HepG2 (cell line): ENCODE measurements around the gene SPA17. TPM values are rescaled to one million over a fixed set of nuclear protein-coding genes. Genes with fewer than 3 reads are reported as not detected.
A peak's percentile ranks its signal among the peaks of the same experiment; 100 is the strongest.

ENCODE experiments used
- FOXP1 ChIP-seq, 2 experiments: fragments of 450-650 bp in 1 of 2; IDR thresholded peaks; 2 replicates each; pipeline ENCODE4 v1.6.1; 2017 to 2018; ENCODE audit warnings: antibody characterized with exemption in 1 of 2
- GABPA ChIP-seq, 2 experiments: IDR thresholded peaks; 2 replicates each; pipeline ENCODE4 v1.6.1; 2011 to 2016; ENCODE audit warnings: low read depth in 2 of 2, low read length in 1 of 2, missing biosample characterization in 1 of 2, missing genetic modification characterization in 1 of 2
- GFI1 ChIP-seq: sonication (generic); formaldehyde crosslinking; IDR thresholded peaks from 2 replicates; pipeline ENCODE4 v1.5.0; 2020; ENCODE audit warnings: missing genetic modification reagents, mild to moderate bottlenecking, borderline replicate concordance
- HNRNPH1 ChIP-seq: fragments of 200-400 bp; formaldehyde crosslinking; optimal IDR thresholded peaks from 2 replicates; pipeline ENCODE3; 2017; ENCODE audit warnings: mild to moderate bottlenecking, low read depth, low read length
- NBN ChIP-seq: fragments of 450-650 bp; conservative IDR thresholded peaks from 2 replicates; pipeline ENCODE4 v1.6.1; 2017
- RXRB ChIP-seq: IDR thresholded peaks from 2 replicates; pipeline ENCODE4 v1.6.1; 2016; ENCODE audit warnings: borderline replicate concordance, missing genetic modification reagents, missing compliant biosample characterization
- SOX6 ChIP-seq, 2 experiments: fragments of 450-650 bp in 1 of 2; sonication (generic) in 1 of 2; formaldehyde crosslinking in 1 of 2; IDR thresholded peaks; 2 replicates each; pipeline versions ENCODE4 v1.4.0 to v1.6.1; 2017 to 2020; ENCODE audit warnings: antibody characterized with exemption in 1 of 2, mild to moderate bottlenecking in 1 of 2, missing genetic modification reagents in 1 of 2
- ZBTB43 ChIP-seq: sonication (generic); formaldehyde crosslinking; conservative IDR thresholded peaks from 2 replicates; pipeline ENCODE4 v1.4.0; 2020; ENCODE audit warnings: missing genetic modification reagents
- ZNF256 ChIP-seq: sonication (generic); formaldehyde crosslinking; conservative IDR thresholded peaks from 2 replicates; pipeline ENCODE4 v1.4.0; 2020; ENCODE audit warnings: missing genetic modification reagents
- ZNF34 ChIP-seq: sonication (generic); formaldehyde crosslinking; IDR thresholded peaks from 2 replicates; pipeline ENCODE4 v1.4.0; 2020; ENCODE audit warnings: mild to moderate bottlenecking, missing genetic modification reagents, borderline replicate concordance
- ZNF343 ChIP-seq: sonication (generic); formaldehyde crosslinking; IDR thresholded peaks from 2 replicates; pipeline ENCODE4 v1.4.0; 2020; ENCODE audit warnings: mild to moderate bottlenecking, missing genetic modification reagents
- ZNF431 ChIP-seq: sonication (generic); formaldehyde crosslinking; IDR thresholded peaks from 2 replicates; pipeline ENCODE4 v1.9.0; 2022; ENCODE audit warnings: missing genetic modification reagents, low read depth, mild to moderate bottlenecking, borderline replicate concordance
- ZNF687 ChIP-seq: sonication (generic); formaldehyde crosslinking; IDR thresholded peaks from 2 replicates; pipeline ENCODE4 v1.5.1; 2020; ENCODE audit warnings: mild to moderate bottlenecking, missing genetic modification reagents, moderate library complexity
- ZSCAN12 ChIP-seq: sonication (generic); formaldehyde crosslinking; IDR thresholded peaks from 2 replicates; pipeline ENCODE4 v1.9.0; 2021; ENCODE audit warnings: mild to moderate bottlenecking, missing genetic modification reagents
- polyA plus RNA-seq, 8 experiments: library from polyadenylated mRNA; depleted of rRNA in 3 of 8; stranded (reverse) in 7 of 8; unstranded in 1 of 8; fragments of >200 nt; fragmentation: Illumina TruSeq in 4 of 8; extraction: Trizol in 4 of 8; gene quantifications; 2 replicates each; pipeline versions ENCODE4 v1.2.1 to v1.2.3, GENCODE V29; 2011 to 2016; ENCODE audit warnings: low read depth in 4 of 8, missing spikeins in 1 of 8, mixed read lengths in 1 of 8; ENCODE audit not compliant: insufficient read depth in 1 of 8
- total RNA-seq, 5 experiments: library from RNA; depleted of rRNA; stranded (reverse); fragments of >200 nt; fragmentation: Illumina TruSeq; extraction: Trizol; gene quantifications; 2 replicates each; pipeline ENCODE4 v1.2.3, GENCODE V29; 2016; ENCODE audit warnings: low read depth in 1 of 5
- TF ChIP-seq, protein P1 (sequence below): sonication (generic); formaldehyde crosslinking; IDR thresholded peaks from 2 replicates; pipeline ENCODE4 v1.4.0; 2020; ENCODE audit warnings: mild to moderate bottlenecking, missing genetic modification reagents
- TF ChIP-seq, protein P2 (sequence below): sonication (generic); formaldehyde crosslinking; IDR thresholded peaks from 2 replicates; pipeline ENCODE4 v1.8.0; 2022; ENCODE audit warnings: mild to moderate bottlenecking, missing genetic modification reagents, borderline replicate concordance

SPA17 gene
- total and polyA plus RNA-seq, 2 of the 13 experiments (the other 11 are each of a cell fraction or from before 2014, with no cell fraction given): 4.4 to 8.4 TPM

GRCh38 chr11:124673333-124674167, at the start of gene SPA17, which contains the start of gene SIAE (continued):
- TF ChIP-seq ZNF687: peak; percentile 76
- TF ChIP-seq ZNF34 (CRISPR knock-in tag): 0 out of 2 replicates have a peak, but pooled peaks have one; percentile 51
- TF ChIP-seq NBN: no peak
- TF ChIP-seq ZBTB43 (CRISPR knock-in tag): no peak
- TF ChIP-seq, protein P1, sequence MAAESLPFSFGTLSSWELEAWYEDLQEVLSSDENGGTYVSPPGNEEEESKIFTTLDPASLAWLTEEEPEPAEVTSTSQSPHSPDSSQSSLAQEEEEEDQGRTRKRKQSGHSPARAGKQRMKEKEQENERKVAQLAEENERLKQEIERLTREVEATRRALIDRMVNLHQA (CRISPR knock-in tag): no peak
- TF ChIP-seq, protein P2, sequence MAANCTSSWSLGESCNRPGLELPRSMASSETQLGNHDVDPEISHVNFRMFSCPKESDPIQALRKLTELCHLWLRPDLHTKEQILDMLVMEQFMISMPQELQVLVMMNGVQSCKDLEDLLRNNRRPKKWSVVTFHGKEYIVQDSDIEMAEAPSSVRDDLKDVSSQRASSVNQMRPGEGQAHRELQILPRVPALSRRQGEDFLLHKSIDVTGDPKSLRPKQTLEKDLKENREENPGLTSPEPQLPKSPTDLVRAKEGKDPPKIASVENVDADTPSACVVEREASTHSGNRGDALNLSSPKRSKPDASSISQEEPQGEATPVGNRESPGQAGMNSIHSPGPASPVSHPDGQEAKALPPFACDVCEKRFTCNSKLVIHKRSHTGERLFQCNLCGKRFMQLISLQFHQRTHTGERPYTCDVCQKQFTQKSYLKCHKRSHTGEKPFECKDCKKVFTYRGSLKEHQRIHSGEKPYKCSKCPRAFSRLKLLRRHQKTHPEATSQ: no peak
- TF ChIP-seq FOXP1 (IDR thresholded peaks at IDR 0.05): no peak
- TF ChIP-seq FOXP1 (CRISPR knock-in tag; IDR thresholded peaks at IDR 0.05): no peak
- peak; percentile 53 for TF ChIP-seq RXRB (CRISPR knock-in tag)
- TF ChIP-seq ZSCAN12: no peak
- TF ChIP-seq GFI1 (CRISPR knock-in tag): no peak; the same call in 1 of the 2 replicates
- TF ChIP-seq ZNF431 (CRISPR knock-in tag): no peak
- TF ChIP-seq HNRNPH1: no peak
- TF ChIP-seq ZNF343 (CRISPR knock-in tag): 0 out of 2 replicates have a peak, but pooled peaks have one; percentile 58
- 0 out of 2 replicates have a peak, but pooled peaks have one; percentile 21 for TF ChIP-seq ZNF256 (CRISPR knock-in tag)
- no peak for TF ChIP-seq SOX6 (IDR thresholded peaks at IDR 0.05)
- TF ChIP-seq SOX6 (CRISPR knock-in tag; IDR thresholded peaks at IDR 0.05): peak; percentile 71
- TF ChIP-seq GABPA (IDR thresholded peaks at IDR 0.05; ENCODE audit: low read depth, low read length): peak; percentile 33
- peak; percentile 77 for TF ChIP-seq GABPA (CRISPR knock-in tag; IDR thresholded peaks at IDR 0.05; ENCODE audit: low read depth)
